Uterus (tissue), 4 donors: ENCODE results near the gene FZD1. TPM values are rescaled to one million over a fixed set of nuclear protein-coding genes. Genes with fewer than 3 reads are reported as not detected.

Experiments used
- DNase-seq, 2 donors: peaks; one replicate each; pipeline ENCODE4 v3.0.0-alpha.2; 2019 to 2020
- H3K27ac ChIP-seq, 2 donors: fragments of 200-600 bp; sonication (generic); 1 replicate in 1 of 2; 2 replicates in 1 of 2; pipeline ENCODE4 v1.5.1; 2016 to 2018
- H3K27me3 ChIP-seq, 2 donors: fragments of 200-600 bp; sonication (generic); one replicate each; pipeline ENCODE4 v1.5.1; 2018 to 2019; ENCODE audit warnings: control low read depth in 1 of 2
- H3K36me3 ChIP-seq, 2 donors: fragments of 200-600 bp; sonication (generic); one replicate each; pipeline ENCODE4 v1.5.1; 2019; ENCODE audit warnings: control low read depth in 1 of 2
- H3K4me1 ChIP-seq, 2 donors: fragments of 200-600 bp; sonication (generic); one replicate each; pipeline ENCODE4 v1.5.1; 2018 to 2019; ENCODE audit warnings: control low read depth in 1 of 2
- H3K4me3 ChIP-seq, 2 donors: fragments of 200-600 bp; sonication (generic); 1 replicate in 1 of 2; 2 replicates in 1 of 2; pipeline ENCODE4 v1.5.1; 2018 to 2019; ENCODE audit warnings: mild to moderate bottlenecking in 1 of 2
- H3K9me3 ChIP-seq, 2 donors: fragments of 200-600 bp; sonication (generic); one replicate each; pipeline ENCODE4 v1.5.1; 2019; ENCODE audit warnings: control low read depth in 1 of 2
- CTCF ChIP-seq, 4 experiments: fragments of 200-600 bp in 2 of 4; fragments of 450-650 bp in 2 of 4; sonication (generic) in 2 of 4; IDR thresholded peaks; one replicate each; pipeline ENCODE4 v1.5.1; 2016 to 2019; ENCODE audit warnings: antibody characterized with exemption in 4 of 4, mild to moderate bottlenecking in 2 of 4, moderate library complexity in 1 of 4
- POLR2A ChIP-seq, 2 donors: fragments of 450-650 bp; IDR thresholded peaks; one replicate each; pipeline ENCODE4 v1.6.1; 2016; ENCODE audit warnings: antibody characterized with exemption in 2 of 2, mild to moderate bottlenecking in 1 of 2, moderate library complexity in 1 of 2
- intact Hi-C: fragments of 100-400 bp; cut with DNase I; formaldehyde crosslinking; loops from one replicate; pipeline ENCODE4 v1.15.1; 2023; ENCODE audit warnings: low total_unique reads
- total RNA-seq, 4 donors: library from RNA; depleted of rRNA in 3 of 4; stranded (reverse); fragments of >200 nt in 3 of 4; gene quantifications; one replicate each; pipeline versions ENCODE4 v1.1.0 to v1.2.4, GENCODE V29; 2014 to 2023
- donor health status: DM: yes; HTN: yes; CAD: no.

Gene FZD1
- total RNA-seq, 4 donors from 2014 or later, result 5.0 to 39.3 (median 10.2) TPM

- H3K9me3 ChIP-seq, result no peaks in the 10 kb centered on the region
- no peaks in the 10 kb centered on the region for H3K27me3 ChIP-seq
- no peak for TF ChIP-seq POLR2A (IDR thresholded peaks at IDR 0.05)
- H3K27ac ChIP-seq, result no peak overlapping the region
- H3K4me1 ChIP-seq, result no peaks in the 10 kb centered on the region
- no peak overlapping the region for H3K4me3 ChIP-seq
- intact Hi-C loops, result no loop called here
- no peaks in the 10 kb centered on the region for H3K36me3 ChIP-seq
- DNase-seq, result no peak
Measured at GRCh38 chr7:91289633-91290254, 25.5 kb downstream of the FZD1 start.

DNA sequence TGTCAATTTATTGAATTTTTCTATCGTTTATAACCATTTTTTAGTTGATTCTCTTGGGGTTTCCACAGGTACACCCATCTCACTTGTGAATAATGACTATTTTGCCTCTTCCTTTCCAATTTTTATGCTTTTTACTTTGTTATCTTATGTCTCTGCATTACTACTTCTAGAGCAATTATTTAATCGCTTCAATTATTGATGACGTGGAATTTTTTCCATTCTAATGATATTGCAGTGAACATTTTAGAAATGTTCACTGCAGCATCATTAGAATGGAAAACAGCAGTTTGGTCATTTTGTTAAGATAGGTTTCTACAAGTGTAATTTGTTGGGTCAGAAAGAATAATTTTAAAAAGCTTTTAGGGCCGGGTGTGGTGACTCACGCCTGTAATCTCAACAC lies 27.1 kb downstream of the FZD1 start:
- Histone ChIP-seq H3K27me3 (no peaks in the 10 kb centered on the region), H3K4me1 (no peaks in the 10 kb centered on the region), H3K36me3 (no peaks in the 10 kb centered on the region), H3K27ac (no peak overlapping the region), H3K4me3 (no peak overlapping the region), H3K9me3 (no peaks in the 10 kb centered on the region)
- intact Hi-C loops, result no loop called here
- no peak for TF ChIP-seq CTCF (IDR thresholded peaks at IDR 0.05)
- TF ChIP-seq POLR2A (IDR thresholded peaks at IDR 0.05), result no peak
- DNase-seq, result no peak

- no peaks in the 10 kb centered on the region for H3K4me1 ChIP-seq
- no peaks in the 10 kb centered on the region for H3K36me3 ChIP-seq
- no peak for TF ChIP-seq CTCF (IDR thresholded peaks at IDR 0.05)
- TF ChIP-seq POLR2A (IDR thresholded peaks at IDR 0.05), result no peak
- no peaks in the 10 kb centered on the region for H3K9me3 ChIP-seq
- H3K27ac ChIP-seq, result no peak overlapping the region
- no peak for DNase-seq
- H3K27me3 ChIP-seq, result no peaks in the 10 kb centered on the region
- intact Hi-C loops, result no loop called here
- H3K4me3 ChIP-seq, result no peak overlapping the region
Measured at GRCh38 chr7:91291902-91292301, 27.7 kb downstream of the FZD1 start.

GRCh38 chr7:91292506-91292905 lies 28.3 kb downstream of the FZD1 start:
- H3K27me3 ChIP-seq, result no peaks in the 10 kb centered on the region
- H3K4me1 ChIP-seq, result no peaks in the 10 kb centered on the region
- TF ChIP-seq POLR2A (IDR thresholded peaks at IDR 0.05) (no peak), CTCF (IDR thresholded peaks at IDR 0.05) (no peak)
- intact Hi-C loops, result no loop called here
- H3K27ac ChIP-seq, result no peak overlapping the region
- no peaks in the 10 kb centered on the region for H3K36me3 ChIP-seq
- DNase-seq, result no peak
- H3K4me3 ChIP-seq, result no peak overlapping the region
- H3K9me3 ChIP-seq, result no peaks in the 10 kb centered on the region

- TF ChIP-seq CTCF (IDR thresholded peaks at IDR 0.05), result no peak
- TF ChIP-seq POLR2A (IDR thresholded peaks at IDR 0.05), result no peak
- Histone ChIP-seq H3K27ac (no peak overlapping the region), H3K4me1 (no peaks in the 10 kb centered on the region), H3K27me3 (no peaks in the 10 kb centered on the region), H3K36me3 (no peaks in the 10 kb centered on the region), H3K4me3 (no peak overlapping the region), H3K9me3 (no peaks in the 10 kb centered on the region)
- intact Hi-C loops, result no loop called here
- DNase-seq, result no peak
Measured at GRCh38 chr7:91293136-91293535, 28.9 kb downstream of the FZD1 start.

DNA sequence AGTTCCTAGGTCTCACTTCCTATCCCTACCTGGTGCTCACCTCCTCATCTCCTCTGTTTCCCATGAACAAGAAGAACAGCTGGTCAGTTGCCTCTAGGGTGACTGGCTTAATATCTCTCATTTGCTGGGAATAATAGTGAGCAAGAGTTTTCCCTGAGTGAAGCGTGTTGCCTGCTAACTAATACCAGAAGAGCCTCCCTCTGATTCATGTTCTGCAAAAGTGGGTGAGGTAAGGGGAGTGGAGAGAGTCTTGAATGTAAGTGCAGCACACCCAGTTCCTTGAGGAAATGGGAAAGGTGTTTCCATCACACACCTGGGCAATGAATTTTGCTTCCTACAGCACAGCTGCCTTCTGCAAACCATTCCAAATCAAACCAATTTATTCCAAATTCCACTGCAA lies 29.6 kb downstream of the FZD1 start:
- no peaks in the 10 kb centered on the region for H3K27me3 ChIP-seq
- intact Hi-C loops, result no loop called here
- no peak for TF ChIP-seq POLR2A (IDR thresholded peaks at IDR 0.05)
- no peak for TF ChIP-seq CTCF (IDR thresholded peaks at IDR 0.05)

More for the DNA sequence above, 29.6 kb downstream of the FZD1 start:
- Histone ChIP-seq H3K36me3 (no peaks in the 10 kb centered on the region), H3K9me3 (no peaks in the 10 kb centered on the region), H3K27ac (no peak overlapping the region), H3K4me1 (no peaks in the 10 kb centered on the region), H3K4me3 (no peak overlapping the region)
- DNase-seq, result no peak
